ENCODE results near the gene NOP9. TPM values are rescaled to one million over a fixed set of nuclear protein-coding genes. Genes with fewer than 3 reads are reported as not detected.

NOP9 gene
- total and polyA plus RNA-seq, 7 donors: 11.4 to 38.8 (median 36.7) TPM

- H3K27ac ChIP-seq: peak overlapping the region; percentile 90
- TF ChIP-seq CTCF (IDR thresholded peaks at IDR 0.05): no peak
- peaks cover 0 to 53% of the 10 kb centered on the region in 2 donors for H3K36me3 ChIP-seq (ENCODE audit: insufficient read depth in 1 of 2, low read depth in 1 of 2)
- intact Hi-C loops (cut with DNase I): loop anchor here in 1 of 2 donors (2.0 kb wide), 1 partner anchor 54 kb away; no protein-coding TSS in a partner anchor
- ATAC-seq: peak in 3 of 4 donors; percentile 29 to 38 (median 36)
- 48 to 50% (median 48%) methylated on average over 7 of the region's 7 CpGs for WGBS, 3 donors
- peaks cover 27% of the 10 kb centered on the region for H3K4me1 ChIP-seq
- no peaks in the 10 kb centered on the region for H3K9me3 ChIP-seq
- no peak for DNase-seq
- no peaks in the 10 kb centered on the region for H3K27me3 ChIP-seq (ENCODE audit: insufficient read depth in 3 of 3, low read length in 2 of 3)
- H3K4me3 ChIP-seq: peak overlapping the region; percentile 98
These were observed 777 bp upstream of the NOP9 start for GRCh38 chr14:24298892-24299254.

- no peak for DNase-seq
- Histone ChIP-seq H3K27me3 (ENCODE audit: insufficient read depth in 3 of 3, low read length in 2 of 3) (no peaks in the 10 kb centered on the region), H3K36me3 (ENCODE audit: insufficient read depth in 1 of 2, low read depth in 1 of 2) (peaks cover 0 to 57% of the 10 kb centered on the region in 2 donors), H3K4me3 (peak overlapping the region; percentile 98), H3K4me1 (peaks cover 27% of the 10 kb centered on the region), H3K27ac (peak overlapping the region; percentile 90), H3K9me3 (no peaks in the 10 kb centered on the region)
- intact Hi-C loops (cut with DNase I): no loop called here
- 28 to 32% (median 31%) methylated on average over 16 of the region's 16 CpGs for WGBS, 3 donors
- ATAC-seq: no peak
- TF ChIP-seq CTCF (IDR thresholded peaks at IDR 0.05): no peak
These were observed 803 bp downstream of the NOP9 start for GRCh38 chr14:24300326-24300980.

GRCh38 chr14:24304019-24304387 is 4.4 kb downstream of the NOP9 start:
- Histone ChIP-seq H3K36me3 (ENCODE audit: insufficient read depth in 1 of 2, low read depth in 1 of 2) (peaks cover 0 to 74% of the 10 kb centered on the region in 2 donors), H3K4me3 (no peak overlapping the region), H3K27ac (no peak overlapping the region), H3K27me3 (ENCODE audit: insufficient read depth in 3 of 3, low read length in 2 of 3) (no peaks in the 10 kb centered on the region), H3K9me3 (no peaks in the 10 kb centered on the region), H3K4me1 (peaks cover 14% of the 10 kb centered on the region)
- ATAC-seq: no peak
- WGBS, 3 donors: 96 to 97% (median 97%) methylated on average over 10 to 11 of the region's 11 CpGs
- DNase-seq: no peak
- TF ChIP-seq CTCF (IDR thresholded peaks at IDR 0.05): no peak
- intact Hi-C loops (cut with DNase I): no loop called here

- no peak for DNase-seq
These were observed 7.5 kb downstream of the NOP9 start for GRCh38 chr14:24307156-24307574.

More at GRCh38 chr14:24307156-24307574, 7.5 kb downstream of the NOP9 start:
- peaks cover 13% of the 10 kb centered on the region for H3K4me1 ChIP-seq
- H3K4me3 ChIP-seq: no peak overlapping the region
- peaks cover 0 to 60% of the 10 kb centered on the region in 2 donors for H3K36me3 ChIP-seq (ENCODE audit: insufficient read depth in 1 of 2, low read depth in 1 of 2)
- H3K27me3 ChIP-seq (ENCODE audit: insufficient read depth in 3 of 3, low read length in 2 of 3): no peaks in the 10 kb centered on the region
- no peaks in the 10 kb centered on the region for H3K9me3 ChIP-seq
- intact Hi-C loops (cut with DNase I): loop anchor here in 1 of 2 donors (5.0 kb wide), 1 partner anchor 250 kb away; no protein-coding TSS in a partner anchor
- TF ChIP-seq CTCF (IDR thresholded peaks at IDR 0.05): no peak
- no peak for ATAC-seq
- H3K27ac ChIP-seq: no peak overlapping the region
- WGBS, 3 donors: 73 to 82% (median 76%) methylated on average over 11 of the region's 11 CpGs

Data from psoas muscle (tissue), 8 donors.